Measurements from ENCODE around the gene UFSP2. TPM values are rescaled to one million over a fixed set of nuclear protein-coding genes. Genes with fewer than 3 reads are reported as not detected.

UFSP2 gene
- total and polyA plus RNA-seq, 2 of the 4 experiments (the other 2 are of a cell fraction) = 21.8 to 43.7 TPM

GRCh38 chr4:185374027-185374426, 51.7 kb downstream of the UFSP2 start:
- intact Hi-C loops (cut with micrococcal nuclease) = no loop called here
- no peaks in the 10 kb centered on the region for H3K27me3 ChIP-seq (ENCODE audit: control insufficient read depth, insufficient read depth, low read length)
- peaks cover 4% of the 10 kb centered on the region; the same call in 1 of the 2 replicates for H3K9me1 ChIP-seq (ENCODE audit: insufficient read depth, low read length)
- TF ChIP-seq POLR2A (IDR thresholded peaks at IDR 0.05; ENCODE audit: low read depth, low read length) = no peak
- no peak for TF ChIP-seq ELK1 (IDR thresholded peaks at IDR 0.05; ENCODE audit: borderline replicate concordance, low read depth, low read length)
- TF ChIP-seq MAZ (IDR thresholded peaks at IDR 0.05; ENCODE audit: borderline replicate concordance, low read depth, low read length) = no peak
- no peak for TF ChIP-seq FOS (IDR thresholded peaks at IDR 0.05; ENCODE audit: low read depth, low read length)
- TF ChIP-seq MXI1 (IDR thresholded peaks at IDR 0.05; ENCODE audit: borderline replicate concordance, low read depth, low read length) = no peak
- TF ChIP-seq, protein P1, sequence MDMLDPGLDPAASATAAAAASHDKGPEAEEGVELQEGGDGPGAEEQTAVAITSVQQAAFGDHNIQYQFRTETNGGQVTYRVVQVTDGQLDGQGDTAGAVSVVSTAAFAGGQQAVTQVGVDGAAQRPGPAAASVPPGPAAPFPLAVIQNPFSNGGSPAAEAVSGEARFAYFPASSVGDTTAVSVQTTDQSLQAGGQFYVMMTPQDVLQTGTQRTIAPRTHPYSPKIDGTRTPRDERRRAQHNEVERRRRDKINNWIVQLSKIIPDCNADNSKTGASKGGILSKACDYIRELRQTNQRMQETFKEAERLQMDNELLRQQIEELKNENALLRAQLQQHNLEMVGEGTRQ (IDR thresholded peaks at IDR 0.05; ENCODE audit: low read depth, low read length) = no peak
- TF ChIP-seq SMC3 (IDR thresholded peaks at IDR 0.05; ENCODE audit: low read depth, low read length) = no peak
- no peak for TF ChIP-seq CEBPB (IDR thresholded peaks at IDR 0.05; ENCODE audit: low read depth, low read length)
- TF ChIP-seq NFE2L2 (IDR thresholded peaks at IDR 0.05; ENCODE audit: low read depth, low read length) = no peak
- no peak for TF ChIP-seq RFX5 (IDR thresholded peaks at IDR 0.05; ENCODE audit: low read depth, low read length)
- TF ChIP-seq RAD21 (IDR thresholded peaks at IDR 0.05; ENCODE audit: low read length) = no peak
- TF ChIP-seq RCOR1 (IDR thresholded peaks at IDR 0.05; ENCODE audit: insufficient replicate concordance, low read length) = no peak
- TF ChIP-seq BHLHE40 (IDR thresholded peaks at IDR 0.05; ENCODE audit: low read depth, low read length) = no peak
- TF ChIP-seq MAFK (IDR thresholded peaks at IDR 0.05; ENCODE audit: low read depth, low read length) = no peak
- CTCF ChIA-PET = no interaction called here
- POLR2A ChIA-PET (ENCODE audit: unreplicated experiment) = no interaction called here
- H3K56ac ChIP-seq (ENCODE audit: extremely low read depth, insufficient read depth, low read length) = no peak overlapping the region
- no peak overlapping the region for H3K9ac ChIP-seq (ENCODE audit: low read depth, low read length)
- no peak overlapping the region for H2BK5ac ChIP-seq (ENCODE audit: low read depth, low read length, poor library complexity, severe bottlenecking)
- H3K14ac ChIP-seq (replicated peaks; ENCODE audit: low read depth, low read length) = no peak overlapping the region
- dilution Hi-C loops (cut with HindIII; ENCODE audit: low sequenced_read_pairs, unreplicated experiment) = no loop called here
- H4K5ac ChIP-seq (ENCODE audit: low read depth, low read length) = no peak overlapping the region
- no peaks in the 10 kb centered on the region for H3K79me1 ChIP-seq (ENCODE audit: low read depth in 1 of 2, low read length in 2 of 2)
- H3K9me3 ChIP-seq (ENCODE audit: control insufficient read depth, insufficient read depth, low read length) = no peaks in the 10 kb centered on the region
- H2BK120ac ChIP-seq (ENCODE audit: low read depth, low read length) = no peak overlapping the region
- H3K4ac ChIP-seq (ENCODE audit: low read depth, low read length) = no peak overlapping the region
- no peak overlapping the region for H4K91ac ChIP-seq (ENCODE audit: insufficient read depth, low read depth, low read length)
- H3K4me2 ChIP-seq (ENCODE audit: low read depth, low read length) = no peak overlapping the region
- H3K27ac ChIP-seq (ENCODE audit: insufficient read depth, low read length) = no peak overlapping the region
- no peak overlapping the region for H2AK9ac ChIP-seq (replicated peaks; ENCODE audit: low read depth, low read length, poor library complexity)
- no peak overlapping the region for H2BK20ac ChIP-seq (ENCODE audit: low read depth, low read length)
- in situ Hi-C loops (cut with MboI; ENCODE audit: low sequenced_read_pairs) = no loop called here
- 93% methylated on average over 2 of the region's 7 CpGs; no CpG with 5 or more reads in 1 of the 2 experiments for WGBS, 2 experiments (ENCODE audit: extremely low coverage in 2 of 2, insufficient read length in 1 of 2)
- no peaks in the 10 kb centered on the region for H4K20me1 ChIP-seq (ENCODE audit: insufficient read depth, low read length)
- no peak overlapping the region for H3K18ac ChIP-seq (ENCODE audit: low read depth, low read length)
- no peak overlapping the region for H3K23ac ChIP-seq (ENCODE audit: low read depth, low read length)
- no peak overlapping the region for H2AFZ ChIP-seq (replicated peaks; ENCODE audit: low read length, poor library complexity)
- no peak overlapping the region for H4K8ac ChIP-seq (ENCODE audit: low read depth in 2 of 2, low read length in 2 of 2)
- H3K36me3 ChIP-seq (ENCODE audit: control insufficient read depth, insufficient read depth, low read length) = peaks cover 8% of the 10 kb centered on the region
- BruUV-seq (replicated peaks) = no TSS peak
- no peak overlapping the region for H2AK5ac ChIP-seq (ENCODE audit: low read depth, low read length)
- no peaks in the 10 kb centered on the region for H3K4me1 ChIP-seq (ENCODE audit: control insufficient read depth, insufficient read depth, low read length)
- H3K4me3 ChIP-seq (ENCODE audit: insufficient read depth, low read depth, low read length) = no peak overlapping the region
- ATAC-seq (ENCODE audit: low read depth) = no peak
- no peak overlapping the region for H2BK15ac ChIP-seq (ENCODE audit: low read depth, low read length)
- DNase-seq = no peak

All from IMR-90 (cell line).